Astrocyte of the spinal cord (primary cell): ENCODE data around the gene TTC22.

ENCODE experiments used
- DNase-seq: peaks from one replicate; pipeline ENCODE4 v3.0.0; 2011; ENCODE audit warnings: low read depth, low spot score
- H3K4me3 ChIP-seq: 2 replicates; pipeline ENCODE4 v1.5.1; 2011; ENCODE audit warnings: low read depth, mild to moderate bottlenecking, low read length, moderate library complexity
- in situ Hi-C: cut with HindIII; loops from 2 replicates; pipeline ENCODE4 v1.10.0; 2017; ENCODE audit warnings: low sequenced_read_pairs
- TF ChIP-seq, protein P1 (sequence below): IDR thresholded peaks from 2 replicates; pipeline ENCODE4 v1.5.1; 2012; ENCODE audit warnings: low read depth, mild to moderate bottlenecking, low read length, inconsistent platforms

The TTC22 gene

DNA sequence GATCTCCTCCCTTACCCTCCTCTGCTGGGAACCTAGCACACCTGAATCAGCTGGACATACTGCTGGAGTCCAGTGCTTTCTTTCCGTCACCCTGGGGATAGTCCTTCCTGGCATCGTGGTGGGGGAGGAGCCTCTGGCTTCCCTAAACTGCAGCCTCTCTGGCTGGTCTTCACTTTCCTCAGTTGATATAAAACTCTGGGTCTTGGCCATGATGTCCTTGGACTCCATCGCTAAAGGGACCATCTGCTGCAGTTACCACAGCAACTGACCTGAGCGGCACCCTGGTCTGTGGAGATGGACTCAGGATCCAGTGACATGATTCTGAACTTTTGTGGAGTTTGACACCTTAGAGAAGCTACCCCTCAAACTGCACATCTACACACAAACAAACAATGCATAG lies 59.6 kb downstream of the TTC22 start:
- TF ChIP-seq, protein P1, sequence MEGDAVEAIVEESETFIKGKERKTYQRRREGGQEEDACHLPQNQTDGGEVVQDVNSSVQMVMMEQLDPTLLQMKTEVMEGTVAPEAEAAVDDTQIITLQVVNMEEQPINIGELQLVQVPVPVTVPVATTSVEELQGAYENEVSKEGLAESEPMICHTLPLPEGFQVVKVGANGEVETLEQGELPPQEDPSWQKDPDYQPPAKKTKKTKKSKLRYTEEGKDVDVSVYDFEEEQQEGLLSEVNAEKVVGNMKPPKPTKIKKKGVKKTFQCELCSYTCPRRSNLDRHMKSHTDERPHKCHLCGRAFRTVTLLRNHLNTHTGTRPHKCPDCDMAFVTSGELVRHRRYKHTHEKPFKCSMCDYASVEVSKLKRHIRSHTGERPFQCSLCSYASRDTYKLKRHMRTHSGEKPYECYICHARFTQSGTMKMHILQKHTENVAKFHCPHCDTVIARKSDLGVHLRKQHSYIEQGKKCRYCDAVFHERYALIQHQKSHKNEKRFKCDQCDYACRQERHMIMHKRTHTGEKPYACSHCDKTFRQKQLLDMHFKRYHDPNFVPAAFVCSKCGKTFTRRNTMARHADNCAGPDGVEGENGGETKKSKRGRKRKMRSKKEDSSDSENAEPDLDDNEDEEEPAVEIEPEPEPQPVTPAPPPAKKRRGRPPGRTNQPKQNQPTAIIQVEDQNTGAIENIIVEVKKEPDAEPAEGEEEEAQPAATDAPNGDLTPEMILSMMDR, result no peak
- in situ Hi-C loops, result no loop called here
- no peak overlapping the region for H3K4me3 ChIP-seq
- DNase-seq, result no peak

DNA sequence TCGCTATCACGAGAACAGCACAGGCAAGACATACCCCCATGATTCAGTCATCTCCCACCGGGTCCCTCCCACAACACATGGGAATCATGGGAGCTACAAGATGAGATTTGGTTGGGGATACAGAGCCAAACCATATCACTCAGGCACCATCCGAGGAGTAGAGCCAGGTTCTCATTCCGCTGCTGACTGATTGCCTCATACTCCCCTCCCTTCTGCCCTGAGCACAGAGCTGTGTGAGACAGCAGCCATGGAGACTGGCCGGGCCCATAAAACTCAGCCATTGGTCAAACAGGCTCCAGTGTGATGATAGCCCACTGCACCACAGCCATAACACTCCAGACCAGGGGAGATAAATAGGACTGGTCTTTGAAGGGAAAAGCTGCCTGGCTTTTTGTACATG lies 62.9 kb downstream of the TTC22 start:
- in situ Hi-C loops, result no loop called here

DNA sequence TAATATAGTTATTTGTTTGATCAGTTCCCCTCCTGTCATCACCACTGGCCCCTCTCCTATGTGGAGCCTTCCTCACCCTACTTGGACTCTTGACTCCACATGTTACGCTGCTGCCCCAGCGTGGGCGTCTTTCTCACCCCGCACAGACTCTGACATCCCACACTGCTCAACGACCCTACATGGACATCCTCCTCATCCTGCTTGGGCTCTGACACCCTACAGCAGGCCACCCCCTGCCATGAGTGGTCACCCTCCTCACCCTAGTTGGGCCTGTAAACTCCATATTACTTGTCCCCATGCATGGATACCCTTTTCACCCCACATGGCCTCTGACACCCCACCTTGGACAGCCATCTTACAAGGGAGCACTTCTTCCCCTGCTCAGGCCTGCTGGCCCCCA lies 64.4 kb downstream of the TTC22 start:
- TF ChIP-seq, protein P1, result no peak
- no peak for DNase-seq
- H3K4me3 ChIP-seq, result no peak overlapping the region
- in situ Hi-C loops, result no loop called here

More for the DNA sequence above, 62.9 kb downstream of the TTC22 start:
- no peak for DNase-seq
- H3K4me3 ChIP-seq, result no peak overlapping the region
- TF ChIP-seq, protein P1, result no peak
